HUES64 (cell line): ENCODE data around the gene LHX4.

ENCODE experiments used
- H3K27ac ChIP-seq: 2 replicates; pipeline ENCODE4 v1.7.0; 2013; ENCODE audit warnings: low read depth, low read length, inconsistent platforms
- H3K27me3 ChIP-seq: 2 replicates; pipeline ENCODE4 v1.6.1; 2013; ENCODE audit warnings: mild to moderate bottlenecking, low read length; ENCODE audit not compliant: insufficient read depth
- H3K36me3 ChIP-seq: 2 replicates; pipeline ENCODE4 v1.6.1; 2013; ENCODE audit warnings: mild to moderate bottlenecking, low read length; ENCODE audit not compliant: insufficient read depth
- H3K4me1 ChIP-seq: 2 replicates; pipeline ENCODE4 v1.6.1; 2013; ENCODE audit warnings: mild to moderate bottlenecking, low read length, moderate library complexity; ENCODE audit not compliant: insufficient read depth
- H3K4me3 ChIP-seq: 2 replicates; pipeline ENCODE4 v1.5.1; 2013; ENCODE audit warnings: mild to moderate bottlenecking, low read length, moderate library complexity
- H3K9ac ChIP-seq: 2 replicates; pipeline ENCODE4 v1.6.1; 2013; ENCODE audit warnings: mild to moderate bottlenecking, low read depth, low read length
- H3K9me3 ChIP-seq: 2 replicates; pipeline ENCODE4 v1.6.1; 2013; ENCODE audit warnings: low read depth, low read length; ENCODE audit not compliant: insufficient read depth
- WGBS: fragments of 150-250, 120-280 bp; methylation state at CpG from one replicate; pipeline ENCODE4 v1.1.7; 2013; ENCODE audit warnings: missing lambda C conversion rate; 5-methylcytosine and 5-hydroxymethylcytosine counted together

The LHX4 gene

GRCh38 chr1:180213401-180214170 lies 16.5 kb upstream of the LHX4 start:
- Histone ChIP-seq H3K36me3 (no peaks in the 10 kb centered on the region), H3K27ac (no peak overlapping the region), H3K4me3 (no peak overlapping the region), H3K9me3 (no peaks in the 10 kb centered on the region), H3K9ac (no peak overlapping the region), H3K4me1 (no peaks in the 10 kb centered on the region), H3K27me3 (no peaks in the 10 kb centered on the region)
- WGBS, result 87% methylated on average over 15 of the region's 15 CpGs

GRCh38 chr1:180215856-180216625 lies 14.0 kb upstream of the LHX4 start:
- H3K27me3 ChIP-seq, result peaks cover 4% of the 10 kb centered on the region; the same call in 1 of the 2 replicates
- no peaks in the 10 kb centered on the region for H3K9me3 ChIP-seq
- 0 out of 2 replicates have a peak, but pooled peaks cover 6% of the 10 kb centered on the region for H3K4me1 ChIP-seq
- H3K4me3 ChIP-seq, result no peak overlapping the region
- no peak overlapping the region for H3K27ac ChIP-seq
- no peak overlapping the region for H3K9ac ChIP-seq
- WGBS, result 93% methylated on average over 22 of the region's 22 CpGs
- no peaks in the 10 kb centered on the region for H3K36me3 ChIP-seq

DNA sequence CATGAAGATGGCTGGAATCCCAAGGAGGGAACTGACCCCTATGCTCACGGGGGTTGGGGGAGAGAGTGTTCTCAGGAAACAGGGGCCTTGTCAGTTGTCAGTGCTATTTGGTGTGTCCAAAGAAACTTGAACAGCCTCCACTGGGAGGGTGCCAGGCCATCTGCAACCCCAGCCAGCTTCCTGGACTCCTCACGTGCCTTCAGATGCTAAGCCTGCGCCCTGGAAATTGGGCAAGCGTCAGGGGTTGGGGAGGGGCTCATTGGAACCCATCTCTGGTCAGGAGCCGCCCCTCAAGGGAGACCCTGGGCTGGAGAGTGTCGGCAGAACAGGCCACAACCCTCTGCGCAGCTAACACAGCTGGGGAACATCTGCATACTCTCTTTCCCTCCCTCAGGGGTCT lies 13.1 kb upstream of the LHX4 start:
- peaks cover 4% of the 10 kb centered on the region; the same call in 1 of the 2 replicates for H3K27me3 ChIP-seq
- 90% methylated on average over 7 of the region's 7 CpGs for WGBS
- H3K4me3 ChIP-seq, result no peak overlapping the region
- H3K9me3 ChIP-seq, result no peaks in the 10 kb centered on the region
- H3K4me1 ChIP-seq, result 0 out of 2 replicates have a peak, but pooled peaks cover 6% of the 10 kb centered on the region
- no peaks in the 10 kb centered on the region for H3K36me3 ChIP-seq
- no peak overlapping the region for H3K27ac ChIP-seq
- H3K9ac ChIP-seq, result no peak overlapping the region

- Histone ChIP-seq H3K27me3 (peaks cover 16% of the 10 kb centered on the region), H3K27ac (no peak overlapping the region), H3K4me1 (0 out of 2 replicates have a peak, but pooled peaks cover 6% of the 10 kb centered on the region), H3K9me3 (no peaks in the 10 kb centered on the region), H3K9ac (no peak overlapping the region), H3K36me3 (no peaks in the 10 kb centered on the region), H3K4me3 (no peak overlapping the region)
- 90% methylated on average over 20 of the region's 20 CpGs for WGBS
Observed at GRCh38 chr1:180218806-180219765, 11.0 kb upstream of the LHX4 start.

- Histone ChIP-seq H3K4me3 (no peak overlapping the region), H3K4me1 (0 out of 2 replicates have a peak, but pooled peaks cover 6% of the 10 kb centered on the region), H3K27ac (no peak overlapping the region), H3K9ac (no peak overlapping the region), H3K9me3 (no peaks in the 10 kb centered on the region), H3K36me3 (no peaks in the 10 kb centered on the region), H3K27me3 (peaks cover 22% of the 10 kb centered on the region)
- 90% methylated on average over 11 of the region's 11 CpGs for WGBS
Observed at GRCh38 chr1:180219776-180220175, 10.3 kb upstream of the LHX4 start.

DNA sequence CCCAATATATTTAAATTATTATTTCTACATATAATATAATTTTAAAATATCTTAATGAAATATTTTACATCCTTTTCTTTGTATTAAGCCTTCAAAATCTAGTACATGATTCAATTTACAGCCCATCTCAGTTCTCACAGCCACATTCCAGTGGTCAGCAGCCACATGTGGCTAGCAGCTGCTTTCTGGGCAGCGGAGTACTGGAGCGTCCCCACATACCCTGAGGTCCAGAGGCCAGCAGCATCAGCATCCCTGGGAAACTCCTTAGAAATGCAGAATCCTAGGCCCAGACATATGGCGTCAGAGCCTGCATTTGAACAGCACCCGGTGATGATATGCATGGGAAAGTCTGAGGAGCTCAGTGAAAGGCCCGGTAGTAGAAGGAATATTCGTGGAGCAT lies 8.6 kb upstream of the LHX4 start:
- Histone ChIP-seq H3K36me3 (no peaks in the 10 kb centered on the region), H3K27ac (no peak overlapping the region), H3K9me3 (no peaks in the 10 kb centered on the region), H3K4me1 (peaks cover 6% of the 10 kb centered on the region; the same call in 1 of the 2 replicates), H3K4me3 (no peak overlapping the region), H3K27me3 (peaks cover 37% of the 10 kb centered on the region), H3K9ac (no peak overlapping the region)
- 75% methylated on average over 6 of the region's 6 CpGs for WGBS

DNA sequence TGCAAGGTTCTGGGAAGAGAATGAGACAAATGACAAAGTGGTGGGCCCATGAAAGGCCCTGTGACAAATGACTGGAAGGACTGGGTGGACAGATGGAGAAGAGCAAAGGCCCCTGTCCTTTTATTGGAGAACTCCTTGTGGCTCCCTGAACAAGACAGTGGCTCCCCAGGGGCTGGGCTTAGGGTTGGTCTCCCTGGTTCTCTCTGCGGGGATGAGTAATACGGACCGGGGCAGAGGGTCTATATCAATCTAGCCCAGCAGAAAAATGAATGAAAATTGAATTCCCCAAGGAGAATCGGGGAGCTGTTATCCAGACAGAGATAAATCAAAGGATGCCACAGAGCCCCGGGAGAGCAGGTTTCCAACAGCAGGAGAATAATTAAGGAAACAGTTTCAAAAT lies 5.2 kb upstream of the LHX4 start:
- Histone ChIP-seq H3K4me1 (no peaks in the 10 kb centered on the region; the same call in 1 of the 2 replicates), H3K27ac (no peak overlapping the region), H3K27me3 (peaks cover 66% of the 10 kb centered on the region), H3K9ac (no peak overlapping the region), H3K36me3 (no peaks in the 10 kb centered on the region), H3K9me3 (no peaks in the 10 kb centered on the region), H3K4me3 (no peak overlapping the region)
- WGBS, result 76% methylated on average over 5 of the region's 5 CpGs

GRCh38 chr1:180225403-180225802 lies 4.7 kb upstream of the LHX4 start:
- Histone ChIP-seq H3K27ac (no peak overlapping the region), H3K9me3 (no peaks in the 10 kb centered on the region), H3K4me3 (no peak overlapping the region), H3K36me3 (no peaks in the 10 kb centered on the region), H3K27me3 (peaks cover 68% of the 10 kb centered on the region), H3K4me1 (no peaks in the 10 kb centered on the region; the same call in 1 of the 2 replicates), H3K9ac (no peak overlapping the region)
- 73% methylated on average over 2 of the region's 2 CpGs for WGBS

DNA sequence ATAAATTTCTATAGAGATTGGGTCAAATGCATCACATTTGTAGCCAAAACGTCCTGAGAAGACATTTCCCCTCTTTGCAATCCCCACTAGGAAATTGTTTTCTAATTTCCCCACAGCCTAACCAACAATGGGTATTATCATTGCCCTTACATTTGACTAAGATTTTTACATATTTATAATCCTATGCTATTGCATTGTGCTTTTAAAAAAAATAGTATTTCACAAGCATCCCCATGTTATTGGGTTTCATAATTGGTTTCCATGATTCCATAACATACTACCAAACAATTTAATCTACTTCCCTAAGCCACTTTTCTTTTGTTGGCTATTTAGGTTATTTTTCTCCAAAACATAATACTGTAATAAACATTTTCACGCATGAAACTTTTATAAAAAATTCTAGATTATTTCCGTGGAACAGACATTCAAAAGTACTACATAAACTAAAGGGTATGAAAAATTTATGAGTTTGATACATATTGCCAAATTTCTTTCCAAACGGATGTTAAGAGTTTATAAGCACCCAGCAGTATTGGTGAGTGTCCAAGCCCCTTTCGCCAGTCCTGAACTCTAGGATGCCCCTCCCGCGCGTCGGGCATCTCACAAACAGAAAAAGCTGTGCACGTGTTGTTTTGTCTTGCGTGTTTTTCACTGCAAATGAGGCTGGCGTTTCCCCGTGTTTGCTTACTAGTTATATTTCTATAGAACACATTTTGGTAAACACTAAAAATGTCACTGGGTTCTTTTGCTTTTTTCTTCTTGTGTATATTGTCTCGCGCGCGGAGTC lies 2.0 kb upstream of the LHX4 start:
- no peak overlapping the region for H3K27ac ChIP-seq
- no peaks in the 10 kb centered on the region for H3K36me3 ChIP-seq
- 23% methylated on average over 14 of the region's 17 CpGs for WGBS
- peaks cover 11% of the 10 kb centered on the region for H3K4me1 ChIP-seq
- H3K4me3 ChIP-seq, result no peak overlapping the region
- no peaks in the 10 kb centered on the region for H3K9me3 ChIP-seq
- peaks cover 86% of the 10 kb centered on the region for H3K27me3 ChIP-seq
- no peak overlapping the region for H3K9ac ChIP-seq
